Neural crest cell (in vitro differentiated cells): ENCODE measurements around the gene UNC13B. TPM values are rescaled to one million over a fixed set of nuclear protein-coding genes. Genes with fewer than 3 reads are reported as not detected.

Experiments
- DNase-seq: peaks from one replicate; pipeline ENCODE4 v3.0.0; 2021; ENCODE audit warnings: low read depth, mixed read lengths, low spot score
- H3K27ac Mint-ChIP-seq: one replicate; pipeline ENCODE4 v1.8.0; 2021; ENCODE audit warnings: mild to moderate bottlenecking, mixed read lengths; ENCODE audit not compliant: unreplicated experiment
- H3K27me3 Mint-ChIP-seq: 2 replicates; pipeline ENCODE4 v1.8.0; 2021; ENCODE audit warnings: low read depth, mild to moderate bottlenecking, mixed read lengths
- H3K36me3 Mint-ChIP-seq: 2 replicates; pipeline ENCODE4 v1.8.0; 2021; ENCODE audit warnings: low read depth, mild to moderate bottlenecking, mixed read lengths
- H3K4me1 Mint-ChIP-seq: 2 replicates; pipeline ENCODE4 v1.8.0; 2021; ENCODE audit warnings: mixed read lengths
- H3K4me3 Mint-ChIP-seq: one replicate; pipeline ENCODE4 v1.8.0; 2021; ENCODE audit warnings: mild to moderate bottlenecking, mixed read lengths
- H3K9me3 Mint-ChIP-seq: 2 replicates; pipeline ENCODE4 v1.8.0; 2021; ENCODE audit warnings: mixed read lengths
- total RNA-seq: library from RNA; stranded (reverse); gene quantifications from 2 replicates; pipeline ENCODE4 v1.2.1, GENCODE V29; 2021
- TF ChIP-seq, protein P1 (sequence below): fragments of 200-600 bp; sonication (generic); conservative IDR thresholded peaks from 2 replicates; pipeline ENCODE4 v1.5.0; 2021; ENCODE audit warnings: antibody characterized with exemption, mild to moderate bottlenecking

Gene UNC13B
- total RNA-seq, 1 donor from 2014 or later = 56.9 TPM

DNA sequence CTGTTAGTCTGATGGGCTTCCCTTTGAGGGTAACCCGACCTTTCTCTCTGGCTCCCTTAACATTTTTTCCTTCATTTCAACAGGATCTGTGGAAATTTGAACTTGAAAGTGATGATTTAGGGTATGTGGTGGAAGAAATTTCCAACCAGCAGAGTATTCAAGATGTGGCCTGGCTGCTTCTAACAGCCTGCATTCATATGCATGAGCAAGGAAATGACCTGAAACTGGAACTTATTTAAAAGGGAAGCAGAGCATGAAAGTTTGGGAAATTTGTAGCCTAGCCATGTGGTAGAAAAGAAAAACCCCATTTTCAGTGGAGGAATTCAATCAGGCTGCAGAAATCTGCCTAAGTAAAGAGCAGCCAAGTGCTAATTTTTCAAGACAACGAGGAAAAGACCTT is 41.7 kb downstream of the UNC13B start:
- TF ChIP-seq, protein P1, sequence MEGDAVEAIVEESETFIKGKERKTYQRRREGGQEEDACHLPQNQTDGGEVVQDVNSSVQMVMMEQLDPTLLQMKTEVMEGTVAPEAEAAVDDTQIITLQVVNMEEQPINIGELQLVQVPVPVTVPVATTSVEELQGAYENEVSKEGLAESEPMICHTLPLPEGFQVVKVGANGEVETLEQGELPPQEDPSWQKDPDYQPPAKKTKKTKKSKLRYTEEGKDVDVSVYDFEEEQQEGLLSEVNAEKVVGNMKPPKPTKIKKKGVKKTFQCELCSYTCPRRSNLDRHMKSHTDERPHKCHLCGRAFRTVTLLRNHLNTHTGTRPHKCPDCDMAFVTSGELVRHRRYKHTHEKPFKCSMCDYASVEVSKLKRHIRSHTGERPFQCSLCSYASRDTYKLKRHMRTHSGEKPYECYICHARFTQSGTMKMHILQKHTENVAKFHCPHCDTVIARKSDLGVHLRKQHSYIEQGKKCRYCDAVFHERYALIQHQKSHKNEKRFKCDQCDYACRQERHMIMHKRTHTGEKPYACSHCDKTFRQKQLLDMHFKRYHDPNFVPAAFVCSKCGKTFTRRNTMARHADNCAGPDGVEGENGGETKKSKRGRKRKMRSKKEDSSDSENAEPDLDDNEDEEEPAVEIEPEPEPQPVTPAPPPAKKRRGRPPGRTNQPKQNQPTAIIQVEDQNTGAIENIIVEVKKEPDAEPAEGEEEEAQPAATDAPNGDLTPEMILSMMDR = no peak
- peaks cover 15% of the 10 kb centered on the region for H3K9me3 Mint-ChIP-seq
- H3K4me1 Mint-ChIP-seq = no peaks in the 10 kb centered on the region
- no peak overlapping the region for H3K4me3 Mint-ChIP-seq
- H3K27me3 Mint-ChIP-seq = no peaks in the 10 kb centered on the region
- H3K27ac Mint-ChIP-seq = no peak overlapping the region
- H3K36me3 Mint-ChIP-seq = peaks cover 33% of the 10 kb centered on the region
- DNase-seq = no peak

DNA sequence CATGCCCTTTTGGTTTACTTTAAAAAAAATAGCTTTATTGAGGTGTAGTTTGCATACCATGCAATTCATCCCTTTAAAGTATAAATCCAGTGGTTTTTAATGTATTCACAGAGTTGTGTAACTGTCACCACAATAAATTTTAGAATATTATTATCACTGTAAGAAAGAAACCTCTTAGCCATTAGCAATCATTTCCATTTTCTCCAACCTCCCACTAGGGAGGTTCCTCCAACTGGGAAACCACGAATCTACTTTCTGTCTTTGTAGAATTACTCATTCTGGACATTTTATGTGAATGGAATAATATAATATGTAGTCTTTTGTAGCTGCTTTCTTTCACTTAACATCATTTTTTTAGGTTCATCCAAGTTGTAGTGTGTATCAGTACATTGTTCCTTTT is 43.5 kb downstream of the UNC13B start:
- no peaks in the 10 kb centered on the region for H3K27me3 Mint-ChIP-seq
- no peaks in the 10 kb centered on the region for H3K4me1 Mint-ChIP-seq
- H3K9me3 Mint-ChIP-seq = peaks cover 13% of the 10 kb centered on the region
- H3K4me3 Mint-ChIP-seq = no peak overlapping the region
- no peak for DNase-seq
- H3K27ac Mint-ChIP-seq = no peak overlapping the region
- TF ChIP-seq, protein P1 = no peak
- H3K36me3 Mint-ChIP-seq = peaks cover 28% of the 10 kb centered on the region

DNA sequence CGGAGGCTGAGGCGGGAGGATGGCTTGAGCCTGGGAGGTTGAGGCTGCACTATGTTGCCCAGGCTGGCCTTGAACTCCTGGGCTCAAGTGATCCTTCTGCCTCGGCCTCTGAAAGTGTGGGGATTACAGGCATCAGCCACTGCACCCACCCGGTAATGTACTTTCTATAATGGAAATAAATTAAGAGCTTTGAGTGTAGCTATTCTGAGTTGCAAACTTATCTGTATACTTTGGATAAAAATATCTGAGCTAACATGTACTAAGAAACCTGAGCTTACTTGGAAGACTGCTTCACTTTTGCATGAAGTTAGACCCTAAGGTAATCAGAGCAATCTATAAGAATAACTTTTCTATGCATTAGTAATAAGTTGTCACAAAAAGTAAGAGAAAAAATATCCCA is 50.0 kb downstream of the UNC13B start:
- Mint-ChIP-seq H3K4me1 (no peaks in the 10 kb centered on the region), H3K9me3 (no peaks in the 10 kb centered on the region), H3K36me3 (peaks cover 4% of the 10 kb centered on the region), H3K27me3 (no peaks in the 10 kb centered on the region), H3K4me3 (no peak overlapping the region), H3K27ac (no peak overlapping the region)
- no peak for DNase-seq
- TF ChIP-seq, protein P1 = no peak

DNA sequence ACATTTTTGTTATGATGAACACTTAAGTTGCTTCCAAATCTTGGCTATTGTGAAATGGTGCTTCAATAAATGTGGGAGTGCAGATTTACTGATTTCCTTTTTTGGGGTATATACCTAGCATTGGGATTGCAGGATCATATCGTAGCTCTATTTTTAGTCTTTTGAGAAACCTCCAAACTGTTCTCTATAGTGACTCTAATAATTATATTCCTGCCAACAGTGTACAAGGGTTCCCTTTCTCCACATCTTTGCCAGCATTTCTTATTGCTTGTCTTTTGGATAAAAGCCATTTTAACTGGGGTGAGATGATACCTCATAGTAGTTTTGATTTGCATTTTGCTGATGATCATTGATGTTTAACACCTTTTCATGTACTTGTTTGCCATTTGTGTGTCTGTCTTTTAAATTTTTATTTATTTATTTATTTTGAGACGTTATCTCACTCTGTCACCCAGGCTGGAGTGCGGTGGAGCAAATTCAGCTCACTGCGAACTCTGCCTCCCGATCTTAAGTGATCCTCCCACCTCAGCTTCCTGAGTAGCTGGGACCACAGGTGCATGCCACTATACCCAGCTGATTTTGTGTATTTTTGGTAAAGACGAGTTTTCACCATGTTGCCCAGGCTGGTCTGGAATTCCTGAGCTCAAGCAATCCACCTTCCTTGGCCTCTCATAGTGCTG is 59.0 kb downstream of the UNC13B start:
- Mint-ChIP-seq H3K9me3 (peaks cover 17% of the 10 kb centered on the region), H3K27ac (no peak overlapping the region), H3K36me3 (peaks cover 27% of the 10 kb centered on the region), H3K4me3 (no peak overlapping the region), H3K27me3 (no peaks in the 10 kb centered on the region), H3K4me1 (no peaks in the 10 kb centered on the region)
- TF ChIP-seq, protein P1 = no peak
- DNase-seq = no peak

DNA sequence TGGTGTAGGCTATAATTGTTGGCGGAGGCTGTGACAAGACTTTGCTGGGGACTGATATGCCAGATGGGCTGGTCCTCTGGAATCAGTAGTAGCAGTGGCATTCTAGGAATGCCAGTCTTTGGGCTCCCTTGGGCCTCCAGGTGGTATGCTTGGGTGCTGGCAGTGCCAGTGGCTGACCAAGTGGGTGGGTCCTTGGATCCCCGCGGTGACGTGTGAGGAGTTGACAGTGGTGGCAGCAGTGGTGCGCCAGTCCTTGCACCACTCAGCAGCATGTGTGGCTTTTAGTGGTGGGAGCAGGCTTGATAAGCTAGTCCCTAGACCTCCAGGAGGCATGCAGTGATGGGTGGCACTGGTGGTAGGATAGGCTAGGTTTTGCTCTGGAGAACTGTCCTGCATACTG is 63.9 kb downstream of the UNC13B start:
- peaks cover 23% of the 10 kb centered on the region for H3K36me3 Mint-ChIP-seq
- H3K4me3 Mint-ChIP-seq = no peak overlapping the region
- DNase-seq = no peak
- no peaks in the 10 kb centered on the region for H3K4me1 Mint-ChIP-seq
- H3K9me3 Mint-ChIP-seq = peaks cover 15% of the 10 kb centered on the region
- TF ChIP-seq, protein P1 = no peak
- H3K27ac Mint-ChIP-seq = no peak overlapping the region
- no peaks in the 10 kb centered on the region for H3K27me3 Mint-ChIP-seq
